ENCODE results near the gene NTF3.

The NTF3 gene

GRCh38 chr12:5432011-5432400, at the start of gene NTF3:
Gene NTF3 (plus strand): TSS chr12:5432108. CDS start chr12:5432325, 217 bp downstream.
- DNase-seq: no peak

GRCh38 chr12:5384015-5384414, 47.9 kb upstream of the NTF3 start:
- DNase-seq: no peak

GRCh38 chr12:5388581-5389535, 43.0 kb upstream of the NTF3 start:
- no peak for DNase-seq

DNA sequence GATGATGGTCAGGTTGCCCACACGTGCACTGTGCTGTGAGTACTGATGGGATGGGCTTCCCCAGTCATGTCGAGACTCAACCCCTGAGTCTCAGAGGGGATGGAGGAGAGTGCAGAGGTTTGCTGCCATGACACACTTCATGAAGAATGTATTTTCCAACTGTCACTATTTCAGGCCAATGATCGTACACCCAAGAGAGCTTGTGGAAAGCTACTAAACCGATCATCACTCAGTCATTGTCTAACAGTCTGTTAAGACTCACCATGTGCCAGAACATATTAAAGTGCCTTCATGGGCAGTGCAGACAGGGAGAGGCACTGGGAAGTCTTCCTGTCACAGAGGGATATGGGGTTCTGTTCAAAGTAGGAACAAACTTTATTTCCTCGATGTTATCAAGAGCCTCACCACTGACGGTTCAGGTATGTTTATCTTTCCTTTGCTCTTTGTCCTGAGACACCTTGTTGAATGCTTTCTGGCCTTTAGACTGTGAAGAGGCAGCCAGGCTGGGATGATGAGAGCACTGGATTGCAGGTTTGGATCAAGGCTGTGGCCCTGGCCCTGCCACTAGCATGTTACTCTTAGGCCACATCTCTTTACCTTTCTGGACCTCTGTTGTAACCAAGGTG, 41.6 kb upstream of the NTF3 start:
- no peak for DNase-seq

GRCh38 chr12:5391653-5392052, 40.3 kb upstream of the NTF3 start:
- DNase-seq: no peak

DNA sequence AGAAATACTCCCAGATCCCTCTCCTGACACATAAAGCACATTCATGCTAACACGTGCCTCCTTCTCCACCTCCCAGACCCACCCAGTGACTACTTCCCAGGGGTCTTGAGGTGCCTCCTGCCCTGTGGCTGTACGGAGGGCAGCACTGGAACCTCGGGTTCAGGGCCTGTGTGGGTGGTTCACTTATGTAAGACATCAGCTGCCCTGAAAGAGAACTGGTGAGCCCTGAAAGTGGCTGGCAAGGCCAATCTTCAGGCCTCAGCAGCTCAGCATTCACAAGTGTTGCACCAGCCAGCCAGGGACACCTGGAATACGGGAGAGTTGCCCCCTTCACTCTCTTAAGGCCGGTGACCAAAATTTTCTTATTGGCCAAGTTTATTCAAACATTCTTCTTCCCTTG, 38.9 kb upstream of the NTF3 start:
- DNase-seq: no peak

- DNase-seq: no peak
These were observed 36.3 kb upstream of the NTF3 start for GRCh38 chr12:5395443-5396271.

- DNase-seq: no peak
These were observed 35.4 kb upstream of the NTF3 start for GRCh38 chr12:5396541-5396940.

- no peak for DNase-seq
These were observed 32.6 kb upstream of the NTF3 start for GRCh38 chr12:5399266-5399665.

- DNase-seq: no peak
These were observed 29.6 kb upstream of the NTF3 start for GRCh38 chr12:5402009-5402935.

DNA sequence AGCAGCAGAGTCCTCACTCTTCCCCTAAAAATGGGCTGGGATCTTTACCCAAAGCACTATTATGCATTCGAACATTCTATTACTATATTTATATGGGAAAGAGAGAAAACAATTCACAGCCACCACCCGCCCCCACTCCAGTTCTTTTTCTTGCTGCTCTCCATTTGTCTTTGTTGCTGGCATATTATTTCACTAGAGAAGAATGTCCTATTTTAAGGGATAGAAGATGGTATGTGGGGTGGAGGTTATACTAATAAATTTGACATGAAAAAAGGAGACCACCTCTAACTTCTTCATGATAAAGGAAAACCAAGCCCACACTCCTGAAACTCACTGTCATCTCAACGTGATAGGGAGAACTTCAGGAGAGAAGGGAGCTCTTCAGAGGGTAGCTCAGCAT, 28.5 kb upstream of the NTF3 start:
- no peak for DNase-seq

DNA sequence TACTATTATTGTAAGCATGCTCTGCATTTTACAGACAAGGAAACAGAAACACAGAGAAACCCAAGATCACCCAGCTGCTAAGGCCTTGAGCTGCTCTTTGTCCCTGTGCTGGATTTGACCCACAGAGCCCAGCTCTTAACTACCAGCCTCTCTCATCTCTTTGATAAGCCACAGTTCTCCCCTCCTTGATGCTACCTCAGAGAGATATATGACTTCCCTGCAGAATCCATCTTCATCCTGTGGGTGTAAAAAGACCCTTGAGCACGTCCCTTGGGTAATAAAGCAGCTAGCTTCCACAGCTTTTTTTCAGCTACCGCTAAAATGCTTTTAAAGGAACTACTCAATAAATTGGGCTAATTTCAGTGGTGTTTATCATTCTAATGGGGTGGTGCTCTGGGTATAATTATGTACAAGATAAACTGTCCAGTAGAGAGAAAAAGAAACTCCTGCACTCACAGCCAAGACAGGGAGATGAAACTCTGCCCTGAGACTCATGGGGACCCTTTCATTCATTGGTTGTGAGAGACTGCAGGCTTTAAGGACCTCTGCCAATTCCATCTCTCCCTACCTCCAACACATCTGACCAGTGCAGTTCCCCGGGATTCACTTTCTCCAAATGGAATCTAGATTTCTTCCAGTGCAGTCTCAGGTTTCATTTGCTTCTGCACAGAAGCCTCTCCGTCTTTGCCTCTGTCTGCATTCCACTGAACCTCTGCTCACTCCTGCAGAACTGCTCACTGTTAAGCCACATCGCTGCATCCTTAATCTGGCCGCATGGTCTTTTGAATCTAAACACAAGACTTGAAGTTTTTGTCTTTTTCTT, 24.7 kb upstream of the NTF3 start:
- no peak for DNase-seq

- no peak for DNase-seq
These were observed 22.3 kb upstream of the NTF3 start for GRCh38 chr12:5409619-5410018.

GRCh38 chr12:5416571-5416970, 15.3 kb upstream of the NTF3 start:
- DNase-seq: no peak

- DNase-seq: no peak
These were observed 14.4 kb upstream of the NTF3 start for GRCh38 chr12:5417500-5417899.

DNA sequence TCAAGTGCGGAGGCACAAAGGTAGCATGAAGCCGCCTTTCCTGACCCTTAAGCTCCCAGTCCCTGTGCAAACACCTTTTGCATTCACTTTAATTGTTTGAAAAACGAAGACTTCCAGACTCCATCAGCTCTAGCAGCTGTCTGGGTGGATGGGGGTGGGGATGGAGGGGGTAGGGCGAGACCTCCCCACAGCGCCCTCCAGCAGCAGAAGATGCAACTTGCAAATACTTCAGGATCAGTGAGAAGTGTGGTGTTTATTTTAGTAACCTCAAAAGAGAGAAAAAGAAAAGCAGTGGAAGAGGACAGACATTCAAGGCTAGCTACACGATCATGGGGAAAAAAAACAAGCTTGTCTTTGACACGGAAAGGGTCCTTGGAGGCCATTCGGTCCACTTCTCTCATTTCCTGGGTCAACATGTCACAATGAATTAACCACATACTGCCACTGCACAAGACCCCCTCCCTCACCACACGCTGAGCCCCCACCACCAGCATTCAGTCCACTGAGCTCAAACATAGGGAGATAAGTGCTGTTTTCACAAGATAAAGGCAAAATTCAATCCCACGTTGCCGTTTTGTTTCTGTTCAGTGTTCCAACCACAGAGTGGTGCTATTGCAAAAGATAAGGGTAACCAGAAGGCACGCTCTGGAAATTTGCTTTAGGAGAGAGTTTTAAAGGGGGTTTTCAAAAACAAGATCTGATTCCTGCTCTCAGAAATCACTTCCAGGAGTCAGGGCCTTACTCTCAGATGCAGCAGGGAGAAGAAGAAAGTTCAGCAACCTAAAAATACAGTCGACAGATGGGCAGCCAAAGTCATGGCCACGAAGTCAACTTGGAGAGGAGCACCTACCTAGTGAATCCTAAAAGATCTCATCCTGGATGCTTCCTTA, 3.3 kb upstream of the NTF3 start:
- no peak for DNase-seq

GRCh38 chr12:5429741-5430557, 2.0 kb upstream of the NTF3 start:
- DNase-seq: no peak

DNA sequence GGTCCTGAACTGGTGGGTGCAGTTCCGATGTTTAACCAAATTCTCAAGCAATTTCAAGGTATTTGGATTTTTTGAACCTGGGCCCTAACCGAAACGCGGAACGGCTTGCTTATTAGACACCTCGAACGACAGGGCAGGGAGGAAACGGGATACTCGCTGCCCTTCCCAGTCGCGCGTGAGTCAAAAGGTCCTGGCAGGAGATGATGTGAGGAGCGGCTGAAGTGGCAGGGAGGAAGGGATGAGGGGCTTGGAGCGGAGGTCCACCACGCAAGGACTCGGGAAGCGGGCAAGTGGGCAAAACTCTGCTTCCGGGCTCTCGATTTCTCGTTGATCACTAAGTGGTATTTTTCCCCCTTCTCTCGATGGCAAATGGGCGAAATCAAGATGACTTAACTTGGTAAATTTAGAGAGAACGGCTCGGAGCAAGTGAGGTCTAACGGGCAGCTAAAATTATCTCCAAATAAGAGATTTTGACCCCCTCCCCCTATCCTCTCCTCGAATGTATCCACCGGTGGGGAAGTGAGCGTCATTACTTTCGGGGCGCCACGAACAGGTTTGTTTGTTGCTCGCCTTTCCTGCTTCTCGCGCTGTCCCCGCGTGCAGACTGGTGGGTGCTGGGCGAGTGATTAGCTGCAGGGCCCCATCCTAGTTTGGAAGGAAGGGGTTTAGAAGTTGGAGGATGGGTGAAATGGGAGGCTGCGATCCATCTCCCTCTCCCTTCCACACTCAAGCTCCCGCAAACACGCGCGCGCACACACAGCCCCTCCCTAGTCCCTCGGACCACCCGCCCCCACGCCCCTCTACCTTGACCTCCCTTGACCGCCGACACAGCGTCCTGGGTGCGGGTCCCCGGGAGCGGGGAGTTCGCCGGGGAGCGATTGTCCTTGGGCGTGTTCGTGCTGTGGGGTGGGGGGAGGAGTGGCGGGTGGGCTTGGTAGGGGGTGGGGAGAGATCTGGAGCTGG, 986 bp upstream of the NTF3 start:
- DNase-seq: no peak

Measured in activated CD4-positive, alpha-beta T cell treated with anti-CD3 and anti-CD28 coated beads for 4 hours (primary cell).